B cell (primary cell): ENCODE results near the gene HOXD4.

Experiments
- CTCF ChIP-seq: fragments of 200-600 bp; IDR thresholded peaks from one replicate; pipeline ENCODE4 v1.8.0; 2022; ENCODE audit warnings: antibody characterized with exemption, mild to moderate bottlenecking
- EZH2 ChIP-seq: IDR thresholded peaks from 2 replicates; pipeline ENCODE4 v1.6.1; 2012; ENCODE audit warnings: borderline replicate concordance, low read depth, mild to moderate bottlenecking, moderate library complexity, low read length; ENCODE audit not compliant: insufficient read depth, poor library complexity, severe bottlenecking

GRCh38 chr2:176181551-176181950, 30.2 kb downstream of the HOXD4 start:
- TF ChIP-seq CTCF (no peak), EZH2 (no peak)
